Gastrocnemius medialis (tissue), 4 donors: ENCODE data around the gene REN.

Experiments
- CTCF ChIP-seq, 5 experiments: fragments of 450-650 bp in 3 of 5; fragments of 200-600 bp in 2 of 5; sonication (generic) in 2 of 5; IDR thresholded peaks in 4 of 5; conservative IDR thresholded peaks in 1 of 5; 1 replicate in 4 of 5; 2 replicates in 1 of 5; pipeline ENCODE4 v1.5.1; 2016 to 2019; ENCODE audit warnings: antibody characterized with exemption in 5 of 5, mild to moderate bottlenecking in 3 of 5, moderate library complexity in 3 of 5
- POLR2A ChIP-seq, 2 donors: fragments of 450-650 bp; IDR thresholded peaks; one replicate each; pipeline ENCODE4 v1.6.1; 2017; ENCODE audit warnings: antibody characterized with exemption in 2 of 2, mild to moderate bottlenecking in 2 of 2, moderate library complexity in 2 of 2

GRCh38 chr1:204113896-204114295, 52.2 kb downstream of the REN start:
- no peak for TF ChIP-seq CTCF (IDR thresholded peaks at IDR 0.05 in 4 of 5, conservative IDR thresholded peaks at IDR 0.05 in 1 of 5)
- TF ChIP-seq POLR2A (IDR thresholded peaks at IDR 0.05) = no peak
